Measurements from ENCODE around the gene LHX4.

Gene LHX4

DNA sequence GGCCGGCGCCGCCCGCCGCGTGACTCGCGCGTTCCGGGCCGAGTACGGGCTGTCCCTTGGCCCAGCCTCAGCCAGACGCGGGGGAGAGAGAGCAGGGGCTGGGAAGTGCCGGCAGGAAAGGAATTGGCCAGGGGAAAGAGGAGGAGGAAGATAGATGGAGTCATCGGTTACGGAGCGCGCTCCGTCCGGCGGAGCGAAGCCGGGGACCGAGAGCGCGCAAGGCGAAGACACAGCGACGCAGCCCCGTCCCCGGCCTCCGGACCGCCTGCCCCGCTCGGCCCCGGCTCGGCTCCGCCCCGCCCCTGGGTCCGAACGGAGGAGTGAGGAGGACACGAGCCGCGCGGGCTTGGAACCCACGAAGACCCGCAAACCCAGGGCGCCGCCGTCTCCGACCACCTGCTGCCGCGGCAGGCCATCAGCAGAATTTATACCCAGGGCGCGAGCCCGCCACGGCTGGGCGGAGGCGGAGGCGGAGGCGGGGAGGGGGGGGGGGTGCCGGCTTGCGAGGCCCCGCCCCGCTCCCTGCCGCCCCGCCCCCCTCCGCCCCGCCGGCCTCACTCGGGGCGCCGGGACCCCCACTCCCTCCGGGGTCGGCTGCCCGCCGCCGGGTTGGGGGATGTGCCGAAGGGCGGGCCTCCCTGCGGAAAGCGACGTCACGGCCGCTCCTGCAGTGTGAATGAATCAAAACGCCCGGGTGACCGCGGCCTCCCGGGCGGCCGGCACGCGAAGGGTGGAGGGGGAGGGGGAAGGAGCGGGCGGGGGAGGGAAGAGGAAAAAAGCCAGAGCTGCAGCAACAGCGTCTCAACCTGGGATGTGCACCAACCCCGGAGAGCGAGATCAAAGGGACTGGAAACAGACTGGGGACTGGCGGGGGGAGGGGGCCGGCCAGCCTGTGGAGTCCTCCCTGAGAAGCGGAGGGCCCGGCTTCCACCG lies at the start of gene LHX4:
Gene LHX4, plus strand, starts transcription at position 782 of the 933 bp plus-strand sequence. CDS start 266 bp downstream, outside the sequence.
- in situ Hi-C loops (cut with MboI; ENCODE audit: low sequenced_read_pairs), result no loop called here

DNA sequence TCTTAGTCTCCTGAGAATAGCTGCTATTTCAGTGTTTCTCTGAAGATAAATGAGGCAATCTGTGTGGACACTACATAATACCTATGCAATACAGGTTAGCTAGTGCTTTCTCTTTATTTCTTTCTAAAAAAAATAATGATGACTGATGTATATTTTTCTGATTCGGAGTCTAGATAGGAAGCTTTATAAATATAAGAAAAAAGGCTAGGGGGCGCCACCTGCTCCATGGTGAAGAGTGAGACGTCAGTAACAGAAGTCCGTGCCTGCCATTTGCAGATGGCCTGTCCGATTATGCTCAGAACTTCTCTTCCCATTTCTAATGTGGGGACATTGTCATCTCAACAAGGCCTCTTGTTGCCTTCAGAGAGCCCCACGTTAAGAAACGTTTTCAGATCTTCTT lies 49.0 kb upstream of the LHX4 start:
- in situ Hi-C loops (cut with MboI; ENCODE audit: low sequenced_read_pairs), result loop anchor here (10.0 kb wide), 1 partner anchor 234 kb away; no protein-coding TSS in a partner anchor

GRCh38 chr1:180181996-180182642 lies 47.9 kb upstream of the LHX4 start:
- in situ Hi-C loops (cut with MboI; ENCODE audit: low sequenced_read_pairs), result loop anchor here (10.0 kb wide), 1 partner anchor 233 kb away; no protein-coding TSS in a partner anchor

GRCh38 chr1:180182643-180183311 lies 47.3 kb upstream of the LHX4 start:
- in situ Hi-C loops (cut with MboI; ENCODE audit: low sequenced_read_pairs), result loop anchor here (10.0 kb wide), 1 partner anchor 232 kb away; no protein-coding TSS in a partner anchor

GRCh38 chr1:180183426-180183825 lies 46.6 kb upstream of the LHX4 start:
- in situ Hi-C loops (cut with MboI; ENCODE audit: low sequenced_read_pairs), result loop anchor here (10.0 kb wide), 1 partner anchor 231 kb away; no protein-coding TSS in a partner anchor

DNA sequence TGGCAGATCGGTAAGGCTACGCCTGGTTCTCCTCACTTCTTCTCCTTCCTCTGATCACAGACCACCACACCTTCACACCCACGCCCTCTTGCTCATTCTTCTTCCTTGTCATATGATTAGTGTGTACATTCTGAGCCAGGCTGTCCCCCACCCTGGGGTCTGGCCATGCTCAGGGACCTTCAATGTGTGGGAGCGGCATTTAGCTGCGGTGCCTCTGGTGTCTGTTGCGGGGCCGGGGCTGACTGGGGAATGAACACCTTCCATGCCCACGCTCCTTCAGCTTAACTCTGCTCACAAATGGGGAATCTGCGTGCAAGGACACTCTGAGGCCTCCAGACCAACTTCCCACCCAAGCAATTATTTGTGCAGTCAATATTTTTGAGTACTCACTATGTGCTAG lies 46.0 kb upstream of the LHX4 start:
- in situ Hi-C loops (cut with MboI; ENCODE audit: low sequenced_read_pairs), result loop anchor here (10.0 kb wide), 1 partner anchor 231 kb away; no protein-coding TSS in a partner anchor

DNA sequence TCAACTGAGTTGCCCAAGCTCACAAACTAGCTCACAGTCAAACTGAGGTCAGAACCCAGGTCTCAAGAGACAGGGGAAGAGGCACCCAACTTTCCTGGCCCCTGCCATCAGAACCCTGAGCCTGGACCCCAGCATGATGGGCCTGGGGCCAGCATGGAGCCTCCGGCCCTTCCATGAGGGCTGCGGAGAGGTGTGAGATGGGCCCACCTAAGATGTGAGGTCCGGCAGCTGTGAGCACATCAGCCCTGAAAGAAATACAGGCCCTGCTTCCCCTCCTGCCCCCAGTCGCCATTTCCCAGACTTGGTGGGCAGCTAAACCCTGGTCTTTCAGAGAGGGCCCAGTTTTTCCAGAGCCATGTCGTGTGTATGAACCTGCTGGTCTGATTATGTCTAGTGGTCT lies 44.8 kb upstream of the LHX4 start:
- in situ Hi-C loops (cut with MboI; ENCODE audit: low sequenced_read_pairs), result loop anchor here (10.0 kb wide), 1 partner anchor 230 kb away; no protein-coding TSS in a partner anchor

DNA sequence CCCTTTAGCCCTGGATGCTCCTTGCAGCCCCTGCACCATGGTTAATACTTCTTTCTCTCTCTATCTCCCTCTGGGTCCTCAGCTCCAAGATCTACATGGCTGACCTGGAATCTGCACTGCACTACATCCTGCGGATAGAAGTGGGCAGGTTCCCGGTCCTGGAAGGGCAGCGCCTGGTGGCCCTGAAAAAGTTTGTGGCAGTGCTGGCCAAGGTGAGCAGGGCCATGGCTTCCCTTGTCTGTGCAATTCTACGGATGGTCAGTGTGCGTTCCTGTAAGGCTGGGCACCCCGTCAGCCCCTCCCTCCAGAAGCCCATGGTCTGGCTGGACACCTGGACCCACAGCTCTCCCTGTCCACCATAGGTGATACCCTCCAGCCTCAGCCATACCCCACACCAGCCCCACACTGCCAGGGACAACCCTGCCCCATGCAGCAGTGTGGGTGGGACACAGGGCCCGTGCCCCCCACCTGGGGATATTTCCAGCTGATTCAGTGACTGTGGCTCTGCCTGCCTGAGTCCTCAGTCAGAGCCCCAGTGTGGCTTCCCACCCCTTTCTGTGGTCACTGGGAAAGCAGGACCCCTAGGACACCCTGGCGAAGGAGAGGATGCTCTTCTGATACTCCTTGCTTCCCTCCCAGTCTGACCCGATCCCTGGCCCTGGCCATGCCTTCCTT lies 44.0 kb upstream of the LHX4 start:
- in situ Hi-C loops (cut with MboI; ENCODE audit: low sequenced_read_pairs), result loop anchor here (10.0 kb wide), 1 partner anchor 229 kb away; no protein-coding TSS in a partner anchor

DNA sequence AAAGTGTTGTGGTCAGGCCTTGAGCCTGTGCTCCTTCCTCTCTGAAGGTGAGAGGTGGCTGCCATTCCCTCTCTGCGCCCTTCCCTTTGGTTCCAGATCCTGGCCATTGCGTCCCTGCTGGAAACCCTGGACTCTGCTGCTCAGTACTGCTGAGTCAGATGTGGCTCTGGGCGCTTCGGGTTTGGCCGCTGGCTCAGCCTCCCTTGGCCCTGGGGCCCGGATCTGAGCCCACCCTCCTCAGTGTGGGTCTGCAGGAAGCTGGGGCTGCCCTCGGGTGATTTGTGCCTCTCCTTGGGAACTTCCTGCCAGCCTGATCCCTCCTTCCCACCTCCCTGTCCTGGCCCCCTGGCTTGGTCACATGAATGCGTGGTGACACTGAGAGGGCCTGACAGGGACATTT lies 43.2 kb upstream of the LHX4 start:
- in situ Hi-C loops (cut with MboI; ENCODE audit: low sequenced_read_pairs), result loop anchor here (10.0 kb wide), 1 partner anchor 228 kb away; no protein-coding TSS in a partner anchor

GRCh38 chr1:180187626-180188025 lies 42.4 kb upstream of the LHX4 start:
- in situ Hi-C loops (cut with MboI; ENCODE audit: low sequenced_read_pairs), result loop anchor here (10.0 kb wide), 1 partner anchor 227 kb away; no protein-coding TSS in a partner anchor

DNA sequence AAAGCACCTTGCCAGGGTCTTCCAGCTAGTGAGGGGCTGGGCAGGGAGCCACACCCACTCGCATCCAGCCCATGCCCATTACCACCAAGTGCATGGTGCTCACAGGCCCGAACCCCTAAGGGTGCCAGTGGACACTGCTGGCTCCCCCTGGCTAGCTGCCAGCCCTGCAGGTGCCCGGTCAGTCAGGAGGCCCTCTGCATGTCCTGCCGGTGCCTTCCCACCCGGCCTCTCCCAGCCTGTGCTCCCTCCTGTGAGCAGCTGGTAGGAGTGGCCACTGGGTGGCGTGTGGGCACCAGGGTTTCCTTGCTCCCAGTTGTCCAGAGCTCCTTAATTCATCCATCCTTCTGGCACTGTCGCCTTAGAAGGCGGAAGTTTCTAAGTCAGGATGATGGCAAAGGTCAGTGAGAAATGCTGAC lies 42.0 kb upstream of the LHX4 start:
- in situ Hi-C loops (cut with MboI; ENCODE audit: low sequenced_read_pairs), result loop anchor here (10.0 kb wide), 1 partner anchor 227 kb away; no protein-coding TSS in a partner anchor

GRCh38 chr1:180188684-180189175 lies 41.3 kb upstream of the LHX4 start:
- in situ Hi-C loops (cut with MboI; ENCODE audit: low sequenced_read_pairs), result loop anchor here (10.0 kb wide), 1 partner anchor 226 kb away; no protein-coding TSS in a partner anchor

- in situ Hi-C loops (cut with MboI; ENCODE audit: low sequenced_read_pairs), result no loop called here
These were observed 40.0 kb upstream of the LHX4 start for GRCh38 chr1:180190091-180190490.

- in situ Hi-C loops (cut with MboI; ENCODE audit: low sequenced_read_pairs), result no loop called here
These were observed 37.9 kb upstream of the LHX4 start for GRCh38 chr1:180192172-180192571.

GRCh38 chr1:180193141-180194047 lies 36.7 kb upstream of the LHX4 start:
- in situ Hi-C loops (cut with MboI; ENCODE audit: low sequenced_read_pairs), result no loop called here

DNA sequence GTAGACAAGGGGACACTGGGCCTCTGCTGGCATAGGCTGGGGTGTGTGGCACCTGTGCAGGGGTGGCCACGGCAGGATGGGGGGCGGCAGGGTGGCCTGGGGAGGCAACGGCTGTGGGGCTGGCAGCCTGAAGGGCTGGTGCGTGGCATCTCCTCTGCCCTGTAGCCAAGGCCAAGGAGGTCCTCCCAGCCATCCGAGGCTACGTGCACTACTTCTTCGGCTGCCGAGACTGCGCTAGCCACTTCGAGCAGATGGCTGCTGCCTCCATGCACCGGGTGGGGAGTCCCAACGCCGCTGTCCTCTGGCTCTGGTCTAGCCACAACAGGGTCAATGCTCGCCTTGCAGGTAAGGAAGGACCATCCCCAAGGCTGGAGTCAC lies 36.0 kb upstream of the LHX4 start:
- in situ Hi-C loops (cut with MboI; ENCODE audit: low sequenced_read_pairs), result no loop called here

- in situ Hi-C loops (cut with MboI; ENCODE audit: low sequenced_read_pairs), result no loop called here
These were observed 35.4 kb upstream of the LHX4 start for GRCh38 chr1:180194546-180195207.

- in situ Hi-C loops (cut with MboI; ENCODE audit: low sequenced_read_pairs), result no loop called here
These were observed 34.7 kb upstream of the LHX4 start for GRCh38 chr1:180195401-180195800.
